DND-41 (cell line): ENCODE results near the gene SLC49A4.
A peak's percentile ranks its signal among the peaks of the same experiment; 100 is the strongest.

Experiments
- ATAC-seq: fragments of 200-7000 bp; cut with Tn5 transposase; 3 replicates; pipeline ENCODE4 v1.9.1; 2021; ENCODE audit warnings: low read depth; ENCODE audit not compliant: insufficient read depth
- DNase-seq: peaks from one replicate; pipeline ENCODE4 v3.0.0-alpha.2; 2020
- H2AFZ ChIP-seq: 2 replicates; pipeline ENCODE4 v1.6.0; 2012; ENCODE audit warnings: low read depth, low read length
- H3K27ac ChIP-seq: 2 replicates; pipeline ENCODE4 v1.5.1; 2012; ENCODE audit warnings: low read length, inconsistent platforms
- H3K27me3 ChIP-seq: fragments of 200-600 bp; sonication (generic); 2 replicates; pipeline ENCODE4 v1.6.0; 2012; ENCODE audit warnings: low read length, mild to moderate bottlenecking, inconsistent platforms; ENCODE audit not compliant: insufficient read depth, poor library complexity
- H3K36me3 ChIP-seq: 2 replicates; pipeline ENCODE4 v1.5.1; 2012; ENCODE audit warnings: low read length, inconsistent platforms; ENCODE audit not compliant: insufficient read depth
- H3K4me1 ChIP-seq: 2 replicates; pipeline ENCODE4 v1.5.1; 2012; ENCODE audit warnings: mild to moderate bottlenecking, low read length; ENCODE audit not compliant: insufficient read depth
- H3K4me2 ChIP-seq: 2 replicates; pipeline ENCODE4 v1.6.0; 2012; ENCODE audit warnings: mild to moderate bottlenecking, moderate library complexity, low read length, inconsistent platforms; ENCODE audit not compliant: insufficient read depth
- H3K4me3 ChIP-seq, 2 experiments: fragments of 200-600 bp in 1 of 2; shearing (Covaris generic) in 1 of 2; 2 replicates each; pipeline ENCODE4 v1.5.1; 2012 to 2016; ENCODE audit warnings: inconsistent platforms in 2 of 2, low read length in 2 of 2, mild to moderate bottlenecking in 2 of 2, low read depth in 1 of 2, moderate library complexity in 1 of 2
- H3K79me2 ChIP-seq: 2 replicates; pipeline ENCODE4 v1.6.0; 2012; ENCODE audit warnings: low read length, inconsistent platforms; ENCODE audit not compliant: insufficient read depth
- H3K9ac ChIP-seq: 2 replicates; pipeline ENCODE4 v1.6.0; 2012; ENCODE audit warnings: low read depth, mild to moderate bottlenecking, inconsistent platforms, low read length, moderate library complexity
- H3K9me3 ChIP-seq: 2 replicates; pipeline ENCODE4 v1.5.1; 2012; ENCODE audit warnings: low read length, moderate library complexity, mild to moderate bottlenecking, inconsistent platforms; ENCODE audit not compliant: insufficient read depth, severe bottlenecking
- H4K20me1 ChIP-seq: 2 replicates; pipeline ENCODE4 v1.6.0; 2012; ENCODE audit warnings: low read length; ENCODE audit not compliant: insufficient read depth
- CTCF ChIP-seq: IDR thresholded peaks from 2 replicates; pipeline ENCODE4 v1.5.1; 2012; ENCODE audit warnings: borderline replicate concordance, low read length, moderate library complexity, mild to moderate bottlenecking; ENCODE audit not compliant: poor library complexity, severe bottlenecking; ENCODE audit errors: extremely low read depth
- EZH2 ChIP-seq: IDR thresholded peaks from 3 replicates; pipeline ENCODE4 v1.6.1; 2012; ENCODE audit warnings: borderline replicate concordance, low read depth, mild to moderate bottlenecking, moderate library complexity, low read length, inconsistent platforms; ENCODE audit not compliant: severe bottlenecking

Gene SLC49A4

GRCh38 chr3:122875547-122876127 lies 80.8 kb downstream of the SLC49A4 start:
- TF ChIP-seq EZH2 (no peak), CTCF (no peak)
- no peaks in the 10 kb centered on the region for H3K9me3 ChIP-seq
- ATAC-seq (peak; percentile 58), DNase-seq (peak; percentile 7)
- peaks cover 9% of the 10 kb centered on the region; the same call in 1 of the 2 replicates for H3K36me3 ChIP-seq
- H3K27ac ChIP-seq = no peak overlapping the region
- H3K4me3 ChIP-seq = no peak overlapping the region
- no peak overlapping the region for H3K9ac ChIP-seq
- H2AFZ ChIP-seq = no peak overlapping the region
- H3K4me2 ChIP-seq = no peak overlapping the region
- no peaks in the 10 kb centered on the region for H3K27me3 ChIP-seq
- H3K4me1 ChIP-seq = no peaks in the 10 kb centered on the region
- H3K79me2 ChIP-seq = no peaks in the 10 kb centered on the region
- no peaks in the 10 kb centered on the region for H4K20me1 ChIP-seq

- Histone ChIP-seq H3K27me3 (no peaks in the 10 kb centered on the region), H3K79me2 (no peaks in the 10 kb centered on the region), H3K9ac (no peak overlapping the region), H4K20me1 (no peaks in the 10 kb centered on the region), H3K9me3 (no peaks in the 10 kb centered on the region), H2AFZ (no peak overlapping the region), H3K4me2 (no peak overlapping the region), H3K36me3 (peaks cover 7% of the 10 kb centered on the region; the same call in 1 of the 2 replicates), H3K27ac (no peak overlapping the region), H3K4me1 (no peaks in the 10 kb centered on the region), H3K4me3 (no peak overlapping the region)
- DNase-seq = no peak
- ATAC-seq = no peak
- TF ChIP-seq CTCF (no peak), EZH2 (no peak)
Measured at GRCh38 chr3:122880173-122880572, 85.3 kb downstream of the SLC49A4 start.

- peaks cover 7% of the 10 kb centered on the region; the same call in 1 of the 2 replicates for H3K36me3 ChIP-seq
- no peak overlapping the region for H3K27ac ChIP-seq
- no peaks in the 10 kb centered on the region for H4K20me1 ChIP-seq
- DNase-seq (no peak), ATAC-seq (no peak)
- no peaks in the 10 kb centered on the region for H3K4me1 ChIP-seq
- H3K79me2 ChIP-seq = no peaks in the 10 kb centered on the region
- no peak overlapping the region for H2AFZ ChIP-seq
- TF ChIP-seq CTCF (no peak), EZH2 (no peak)
- no peak overlapping the region for H3K4me2 ChIP-seq
- H3K9ac ChIP-seq = no peak overlapping the region
- H3K4me3 ChIP-seq = no peak overlapping the region
- no peaks in the 10 kb centered on the region for H3K27me3 ChIP-seq
- no peaks in the 10 kb centered on the region for H3K9me3 ChIP-seq
Measured at GRCh38 chr3:122880624-122881023, 85.8 kb downstream of the SLC49A4 start.
